IMR-90 (cell line): ENCODE results near the gene HBZ. TPM values are rescaled to one million over a fixed set of nuclear protein-coding genes. Genes with fewer than 3 reads are reported as not detected.

Source experiments
- ATAC-seq: fragments of 200-7000 bp; cut with Tn5 transposase; 2 replicates; pipeline ENCODE4 v1.9.1; 2020; ENCODE audit warnings: low read depth, mild to moderate bottlenecking, moderate library complexity
- BruUV-seq: library from RNA; stranded (reverse); fragments of 400-500 nt; replicated peaks from 2 replicates; lab custom pipeline; 2021; lab: Mats Ljungman, UMichigan
- CTCF ChIA-PET: fragments of 300-600 bp; formaldehyde crosslinking; extraction: SDS; loops from one replicate; lab custom pipeline; 2021; ENCODE audit warnings: antibody characterized with exemption; lab: Yijun Ruan, JAX
- POLR2A ChIA-PET: fragments of 300-600 bp; sonication (Branson Sonifier 250); formaldehyde crosslinking; loops from one replicate; lab custom pipeline; 2022; ENCODE audit warnings: antibody characterized with exemption; ENCODE audit not compliant: unreplicated experiment; lab: Charles Lee
- DNase-seq: peaks from one replicate; pipeline ENCODE4 v3.0.0; 2013
- H2AFZ ChIP-seq: replicated peaks from 2 replicates; pipeline ENCODE3; 2013; ENCODE audit warnings: low read length, mild to moderate bottlenecking; ENCODE audit not compliant: poor library complexity
- H2AK5ac ChIP-seq: 2 replicates; pipeline ENCODE4 v1.6.1; 2013; ENCODE audit warnings: low read depth, low read length, inconsistent platforms
- H2AK9ac ChIP-seq: replicated peaks from 2 replicates; pipeline ENCODE3; 2013; ENCODE audit warnings: mild to moderate bottlenecking, low read depth, low read length, moderate library complexity; ENCODE audit not compliant: poor library complexity
- H2BK120ac ChIP-seq: 2 replicates; pipeline ENCODE4 v1.6.1; 2013; ENCODE audit warnings: low read depth, low read length, inconsistent platforms
- H2BK15ac ChIP-seq: 3 replicates; pipeline ENCODE4 v1.6.1; 2013; ENCODE audit warnings: low read depth, low read length, inconsistent platforms
- H2BK20ac ChIP-seq: 2 replicates; pipeline ENCODE4 v1.6.1; 2013; ENCODE audit warnings: low read depth, mild to moderate bottlenecking, inconsistent platforms, low read length, moderate library complexity
- H2BK5ac ChIP-seq: 2 replicates; pipeline ENCODE4 v1.6.1; 2013; ENCODE audit warnings: mild to moderate bottlenecking, low read depth, low read length, inconsistent platforms; ENCODE audit not compliant: poor library complexity, severe bottlenecking
- H3K14ac ChIP-seq: replicated peaks from 2 replicates; pipeline ENCODE4 v1.6.1; 2013; ENCODE audit warnings: low read depth, low read length, inconsistent platforms
- H3K18ac ChIP-seq: 2 replicates; pipeline ENCODE4 v1.6.1; 2013; ENCODE audit warnings: low read depth, low read length, control low read depth
- H3K23ac ChIP-seq: 2 replicates; pipeline ENCODE4 v1.6.1; 2013; ENCODE audit warnings: low read depth, low read length, inconsistent platforms
- H3K27ac ChIP-seq: 2 replicates; pipeline ENCODE4 v1.5.1; 2013; ENCODE audit warnings: mild to moderate bottlenecking, control low read depth, low read length; ENCODE audit not compliant: insufficient read depth
- H3K27me3 ChIP-seq: 2 replicates; pipeline ENCODE4 v1.6.1; 2013; ENCODE audit warnings: low read length; ENCODE audit not compliant: control insufficient read depth, insufficient read depth
- H3K36me3 ChIP-seq: 2 replicates; pipeline ENCODE4 v1.6.1; 2013; ENCODE audit warnings: low read length, mixed read lengths; ENCODE audit not compliant: control insufficient read depth, insufficient read depth
- H3K4ac ChIP-seq: 2 replicates; pipeline ENCODE4 v1.6.1; 2013; ENCODE audit warnings: low read depth, low read length, inconsistent platforms
- H3K4me1 ChIP-seq: 2 replicates; pipeline ENCODE4 v1.6.1; 2013; ENCODE audit warnings: low read length, mixed read lengths; ENCODE audit not compliant: control insufficient read depth, insufficient read depth
- H3K4me2 ChIP-seq: 2 replicates; pipeline ENCODE4 v1.6.1; 2013; ENCODE audit warnings: low read depth, mild to moderate bottlenecking, control low read depth, low read length, moderate library complexity
- H3K4me3 ChIP-seq: 2 replicates; pipeline ENCODE4 v1.5.1; 2013; ENCODE audit warnings: low read depth, mild to moderate bottlenecking, control low read depth, low read length, moderate library complexity; ENCODE audit not compliant: insufficient read depth
- H3K56ac ChIP-seq: 2 replicates; pipeline ENCODE4 v1.6.1; 2013; ENCODE audit warnings: low read length, inconsistent platforms; ENCODE audit not compliant: insufficient read depth; ENCODE audit errors: extremely low read depth
- H3K79me1 ChIP-seq, 2 experiments: 2 replicates each; pipeline ENCODE4 v1.6.1; 2013; ENCODE audit warnings: low read length in 2 of 2, inconsistent platforms in 1 of 2, low read depth in 1 of 2
- H3K9ac ChIP-seq: 2 replicates; pipeline ENCODE4 v1.6.1; 2013; ENCODE audit warnings: low read depth, low read length, control low read depth
- H3K9me1 ChIP-seq: 2 replicates; pipeline ENCODE4 v1.6.1; 2013; ENCODE audit warnings: low read length, inconsistent platforms; ENCODE audit not compliant: insufficient read depth
- H3K9me3 ChIP-seq: 2 replicates; pipeline ENCODE4 v1.6.1; 2013; ENCODE audit warnings: low read length; ENCODE audit not compliant: control insufficient read depth, insufficient read depth
- H4K20me1 ChIP-seq: 2 replicates; pipeline ENCODE4 v1.6.1; 2013; ENCODE audit warnings: low read length, inconsistent platforms; ENCODE audit not compliant: insufficient read depth
- H4K5ac ChIP-seq: 2 replicates; pipeline ENCODE4 v1.6.1; 2013; ENCODE audit warnings: mild to moderate bottlenecking, low read depth, low read length, control low read depth
- H4K8ac ChIP-seq, 2 experiments: 2 replicates each; pipeline ENCODE4 v1.6.1; 2013; ENCODE audit warnings: low read depth in 2 of 2, low read length in 2 of 2, control low read depth in 1 of 2, inconsistent platforms in 1 of 2
- H4K91ac ChIP-seq: 2 replicates; pipeline ENCODE4 v1.6.1; 2013; ENCODE audit warnings: low read depth, low read length, inconsistent platforms; ENCODE audit not compliant: insufficient read depth
- BHLHE40 ChIP-seq: fragments of 150-350 bp; IDR thresholded peaks from 2 replicates; pipeline ENCODE4 v1.6.1; 2016; ENCODE audit warnings: mild to moderate bottlenecking, low read depth, low read length
- CEBPB ChIP-seq: IDR thresholded peaks from 2 replicates; pipeline ENCODE4 v1.6.1; 2012; ENCODE audit warnings: low read depth, low read length, improper control_type of control experiment
- CHD1 ChIP-seq: IDR thresholded peaks from 2 replicates; pipeline ENCODE4 v1.6.1; 2012; ENCODE audit warnings: low read depth, low read length, improper control_type of control experiment
- CTCF ChIP-seq: conservative IDR thresholded peaks from 2 replicates; pipeline ENCODE4 v1.5.1; 2012; ENCODE audit warnings: mild to moderate bottlenecking, low read depth, low read length, improper control_type of control experiment
- ELK1 ChIP-seq: fragments of 150-350 bp; IDR thresholded peaks from 2 replicates; pipeline ENCODE4 v1.6.1; 2016; ENCODE audit warnings: low read depth, mild to moderate bottlenecking, low read length, moderate library complexity, borderline replicate concordance
- FOS ChIP-seq: fragments of 150-350 bp; IDR thresholded peaks from 2 replicates; pipeline ENCODE4 v1.6.1; 2016; ENCODE audit warnings: low read depth, low read length
- MAFK ChIP-seq: IDR thresholded peaks from 2 replicates; pipeline ENCODE4 v1.6.1; 2012; ENCODE audit warnings: low read depth, low read length, improper control_type of control experiment
- MAZ ChIP-seq: IDR thresholded peaks from 2 replicates; pipeline ENCODE4 v1.6.1; 2012; ENCODE audit warnings: low read depth, mild to moderate bottlenecking, low read length, improper control_type of control experiment, moderate library complexity, borderline replicate concordance
- MXI1 ChIP-seq: IDR thresholded peaks from 2 replicates; pipeline ENCODE4 v1.6.1; 2012; ENCODE audit warnings: low read depth, mild to moderate bottlenecking, low read length, moderate library complexity, borderline replicate concordance
- NFE2L2 ChIP-seq: fragments of 150-350 bp; IDR thresholded peaks from 2 replicates; pipeline ENCODE4 v1.6.1; 2016; ENCODE audit warnings: low read depth, mild to moderate bottlenecking, low read length
- POLR2A ChIP-seq: IDR thresholded peaks from 2 replicates; pipeline ENCODE4 v1.6.1; 2012; ENCODE audit warnings: mild to moderate bottlenecking, low read depth, low read length
- RAD21 ChIP-seq: IDR thresholded peaks from 2 replicates; pipeline ENCODE4 v1.6.1; 2012; ENCODE audit warnings: low read length, improper control_type of control experiment
- RCOR1 ChIP-seq: IDR thresholded peaks from 2 replicates; pipeline ENCODE4 v1.6.1; 2012; ENCODE audit warnings: mild to moderate bottlenecking, low read length, improper control_type of control experiment; ENCODE audit not compliant: insufficient replicate concordance
- RFX5 ChIP-seq: IDR thresholded peaks from 2 replicates; pipeline ENCODE4 v1.8.0; 2012; ENCODE audit warnings: low read depth, mild to moderate bottlenecking, low read length, moderate library complexity
- SMC3 ChIP-seq: fragments of 150-350 bp; IDR thresholded peaks from 2 replicates; pipeline ENCODE4 v1.6.1; 2016; ENCODE audit warnings: low read depth, mild to moderate bottlenecking, antibody characterized with exemption, low read length, moderate library complexity
- USF2 ChIP-seq: fragments of 150-350 bp; IDR thresholded peaks from 2 replicates; pipeline ENCODE4 v1.6.1; 2017; ENCODE audit warnings: mild to moderate bottlenecking, antibody characterized with exemption, low read length, low read depth
- WGBS, 2 experiments: methylation state at CpG; one replicate each; pipeline versions ENCODE4 v1.1.5 to v1.1.7; 2013; ENCODE audit warnings: missing lambda C conversion rate in 2 of 2; ENCODE audit not compliant: insufficient read length in 1 of 2; ENCODE audit errors: extremely low coverage in 2 of 2; 5-methylcytosine and 5-hydroxymethylcytosine counted together
- dilution Hi-C: fragments of 300-500 bp; cut with HindIII; formaldehyde crosslinking; loops from one replicate; pipeline ENCODE4 v1.14.3; 2018; ENCODE audit warnings: low sequenced_read_pairs; ENCODE audit not compliant: unreplicated experiment
- in situ Hi-C: fragments of 300-500 bp; cut with MboI; formaldehyde crosslinking; loops from 3 replicates; pipeline ENCODE4 v1.14.3; 2019; ENCODE audit warnings: low sequenced_read_pairs, inconsistent platforms, mixed read lengths
- intact Hi-C: fragments of 100-400 bp; cut with micrococcal nuclease; formaldehyde crosslinking; loops from 2 replicates; pipeline ENCODE4 v1.10.0; 2022
- polyA plus RNA-seq, 3 experiments: library from polyadenylated mRNA; depleted of rRNA; stranded (reverse); fragments of >200 nt; gene quantifications; 2 replicates each; pipeline ENCODE4 v1.2.3, GENCODE V29; 2012; ENCODE audit warnings: low replicate concordance in 1 of 3
- total RNA-seq: library from RNA; depleted of rRNA; stranded (reverse); fragments of >200 nt; gene quantifications from 2 replicates; pipeline ENCODE4 v1.2.3, GENCODE V29; 2012

The HBZ gene
- total and polyA plus RNA-seq, 2 of the 4 experiments (the other 2 are of a cell fraction), result not detected

- no peak for ATAC-seq
- POLR2A ChIA-PET, result no interaction called here
- Histone ChIP-seq H2BK15ac (no peak overlapping the region), H3K27ac (no peak overlapping the region), H4K91ac (no peak overlapping the region), H3K56ac (no peak overlapping the region), H4K20me1 (peaks cover 12% of the 10 kb centered on the region), H3K27me3 (peaks cover 25% of the 10 kb centered on the region), H3K4me2 (no peak overlapping the region), H2AFZ (peak overlapping the region; percentile 84), H2AK9ac (peak overlapping the region; percentile 80), H3K79me1 (0 out of 4 replicates have a peak, but pooled peaks cover 0 to 8% of the 10 kb centered on the region in 2 experiments), H3K36me3 (peaks cover 9% of the 10 kb centered on the region; the same call in 1 of the 2 replicates), H3K9me3 (no peaks in the 10 kb centered on the region), H2BK20ac (no peak overlapping the region), H3K4ac (no peak overlapping the region), H3K23ac (no peak overlapping the region), H3K18ac (no peak overlapping the region), H3K14ac (no peak overlapping the region), H2AK5ac (no peak overlapping the region), H2BK120ac (no peak overlapping the region), H3K4me1 (peaks cover 5% of the 10 kb centered on the region; the same call in 1 of the 2 replicates), H3K9me1 (no peaks in the 10 kb centered on the region), H2BK5ac (no peak overlapping the region), H3K4me3 (no peak overlapping the region), H4K8ac (no peak overlapping the region), H4K5ac (no peak overlapping the region), H3K9ac (no peak overlapping the region)
- in situ Hi-C loops, result loop anchor here (5.0 kb wide), 1 partner anchor 74 kb away; no protein-coding TSS in a partner anchor
- DNase-seq, result no peak
- TF ChIP-seq USF2 (no peak), CEBPB (no peak), MAFK (no peak), ELK1 (no peak), RAD21 (peak; percentile 80; the same call in 1 of the 2 replicates), POLR2A (no peak), BHLHE40 (no peak), MAZ (peak; percentile 53; the same call in 1 of the 2 replicates), NFE2L2 (no peak), CTCF (peak; percentile 90), MXI1 (no peak), RFX5 (no peak), RCOR1 (no peak), SMC3 (peak; percentile 69), FOS (no peak), CHD1 (no peak)
- dilution Hi-C loops, result no loop called here
- no TSS peak for BruUV-seq
- intact Hi-C loops, result loop anchor here (1.0 to 5.0 kb wide), 2 partner anchors 44 to 74 kb away; partner anchors contain the start of gene NPRL3
- CTCF ChIA-PET, result interaction anchor here (0.6 to 2.5 kb wide), 3 partner anchors 12 to 75 kb away, joined by 3 to 11 read pairs (median 3); no protein-coding TSS in a partner anchor
- 30% methylated on average over 2 of the region's 22 CpGs; no CpG with 5 or more reads in 1 of the 2 experiments for WGBS, 2 experiments
Measured at GRCh38 chr16:181565-182021, 29.1 kb downstream of the HBZ start.
